HG03097 (cell line): Measurements from ENCODE around the gene BEST2.

Experiments
- ATAC-seq: cut with Tn5 transposase; IDR thresholded peaks from one replicate; pipeline ENCODE4 v1.9.1; 2021; ENCODE audit not compliant: unreplicated experiment, low FRiP score

Gene BEST2

GRCh38 chr19:12727745-12728433 is 23.7 kb upstream of the BEST2 start:
- ATAC-seq, result no peak

DNA sequence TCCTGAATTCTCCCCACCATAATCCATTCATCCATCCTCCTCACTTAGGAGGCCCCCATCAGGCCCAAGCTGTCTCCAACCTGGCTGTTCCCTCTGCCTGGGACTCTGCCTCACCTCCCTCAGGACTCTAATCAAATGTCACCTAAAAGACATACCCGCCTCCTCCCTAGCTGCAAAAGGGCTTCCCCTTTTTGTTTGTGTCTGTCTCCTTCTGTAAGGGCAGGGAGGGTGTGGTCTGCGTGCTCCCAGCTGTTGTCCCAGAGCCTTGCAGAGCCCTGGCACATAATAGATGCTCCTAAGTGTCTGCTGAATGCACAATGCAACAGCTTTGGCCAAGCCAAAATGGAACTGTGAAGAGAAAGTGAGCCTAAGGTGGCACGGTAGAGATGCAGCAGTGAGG is 21.5 kb upstream of the BEST2 start:
- ATAC-seq, result no peak

DNA sequence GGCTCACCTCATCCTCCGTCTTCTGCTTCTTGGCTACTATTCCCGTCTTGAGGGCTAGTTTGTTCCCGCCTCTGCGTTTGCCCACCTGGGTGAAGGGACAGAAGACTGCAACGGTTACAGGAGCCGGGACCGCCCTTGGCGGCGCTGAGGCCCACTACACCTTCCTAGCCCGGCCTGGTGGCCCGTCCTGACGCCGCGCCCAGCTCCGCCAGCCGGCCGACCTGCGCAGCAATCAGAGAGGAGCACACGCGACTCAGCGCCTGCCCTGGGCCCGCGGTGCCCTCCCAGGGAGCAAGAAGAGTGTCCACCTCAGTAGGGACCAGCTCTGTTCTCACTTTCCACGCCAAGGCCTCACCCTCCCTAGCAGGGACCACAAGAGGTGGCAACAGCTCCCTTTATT is 20.3 kb upstream of the BEST2 start:
- ATAC-seq, result no peak

DNA sequence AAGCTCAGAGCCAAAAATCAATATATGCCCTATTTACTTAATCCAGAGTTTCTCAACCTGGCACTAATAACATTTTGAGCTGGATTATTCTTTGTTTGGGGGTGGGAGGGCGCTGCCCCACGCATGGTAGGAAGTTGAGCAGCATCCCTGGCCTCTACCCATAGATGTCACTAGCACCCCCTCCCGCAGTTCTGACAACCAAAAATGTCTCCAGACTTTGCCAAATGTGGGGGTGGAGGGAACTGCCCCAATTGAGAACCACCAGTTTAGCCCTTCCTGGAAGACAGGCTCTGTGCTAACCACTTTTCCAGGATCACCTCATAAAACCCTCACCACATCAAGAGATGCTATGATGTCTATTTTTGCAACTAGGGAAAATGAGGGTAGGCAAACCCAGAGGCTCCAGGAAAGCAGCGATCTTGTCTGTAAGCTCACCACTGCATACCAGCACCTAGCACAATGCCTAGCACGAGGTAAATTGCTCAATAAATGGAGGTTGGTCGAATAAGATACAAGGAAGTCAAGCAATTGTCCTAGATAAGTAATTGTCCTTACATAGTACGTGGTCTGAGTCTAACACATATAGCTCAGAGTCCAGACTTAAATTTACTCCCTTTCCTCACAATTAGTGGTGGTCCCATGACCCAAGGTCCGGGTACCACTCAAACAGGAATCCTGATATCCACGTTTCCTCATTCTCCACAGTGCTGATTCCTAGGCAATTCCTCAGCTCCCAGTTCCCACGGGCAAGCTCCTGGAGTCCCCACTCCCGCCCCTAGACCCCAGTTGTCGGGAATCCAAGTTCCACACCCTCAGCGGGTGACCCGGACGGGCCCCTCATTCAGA is 18.0 kb upstream of the BEST2 start:
- no peak for ATAC-seq

- peak; percentile 65 for ATAC-seq
These were observed 14.4 kb upstream of the BEST2 start, which contains the start of gene GET3 for GRCh38 chr19:12736995-12737834. GET3 (plus strand) TSS chr19:12737497; CDS start chr19:12737506, 9 bp downstream.

- ATAC-seq, result no peak
These were observed 13.7 kb upstream of the BEST2 start for GRCh38 chr19:12737835-12738351.

- ATAC-seq, result no peak
These were observed 6.3 kb upstream of the BEST2 start for GRCh38 chr19:12745166-12745897.

DNA sequence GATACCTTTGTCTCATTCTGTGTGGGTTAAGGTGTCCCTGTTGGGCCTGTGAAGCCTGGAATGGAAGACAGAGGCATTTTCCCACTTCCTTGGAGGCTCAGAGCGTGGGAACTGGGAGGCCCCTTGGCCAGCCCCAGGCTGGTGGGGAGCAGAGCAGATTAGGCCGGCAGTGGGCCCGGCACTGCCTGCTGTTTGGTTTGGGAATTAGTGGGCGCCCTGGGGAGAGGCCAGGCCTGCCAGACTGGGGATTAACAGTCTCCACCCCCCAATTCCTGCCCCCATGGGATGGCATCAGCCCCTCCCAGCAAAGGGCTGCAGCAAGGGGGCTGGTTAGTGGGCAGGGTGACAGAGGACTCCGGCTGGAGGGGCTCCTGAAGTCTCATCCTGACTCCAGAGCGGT is 3.1 kb upstream of the BEST2 start:
- no peak for ATAC-seq

DNA sequence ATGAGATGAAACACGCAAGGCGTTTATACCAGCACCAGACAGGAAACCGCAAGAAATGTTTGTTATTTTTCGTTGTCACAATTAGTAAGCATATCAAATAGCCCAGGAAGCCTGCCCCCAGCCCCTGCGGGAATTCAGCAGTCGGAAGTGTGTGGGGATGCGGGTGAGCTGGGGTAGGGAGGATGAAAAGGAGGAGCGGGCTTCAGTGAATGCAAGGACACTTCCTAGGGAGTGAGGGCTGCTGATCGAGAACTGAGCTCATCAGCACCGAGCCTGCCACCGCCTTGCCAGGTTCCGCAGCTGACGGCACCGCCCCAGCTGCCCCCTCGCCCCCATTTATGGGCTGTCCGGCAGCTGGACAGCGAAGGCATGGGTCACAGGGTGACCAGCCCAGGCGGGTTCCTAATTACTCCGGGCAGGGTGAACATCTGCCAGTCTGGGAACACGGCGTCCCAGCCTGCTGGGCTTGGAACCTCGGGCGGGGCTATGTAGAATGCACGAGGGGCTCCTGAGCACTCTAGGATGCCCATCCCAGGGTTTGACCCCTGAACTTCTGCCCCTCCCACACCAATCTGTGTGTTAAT is 1.6 kb upstream of the BEST2 start:
- no peak for ATAC-seq

DNA sequence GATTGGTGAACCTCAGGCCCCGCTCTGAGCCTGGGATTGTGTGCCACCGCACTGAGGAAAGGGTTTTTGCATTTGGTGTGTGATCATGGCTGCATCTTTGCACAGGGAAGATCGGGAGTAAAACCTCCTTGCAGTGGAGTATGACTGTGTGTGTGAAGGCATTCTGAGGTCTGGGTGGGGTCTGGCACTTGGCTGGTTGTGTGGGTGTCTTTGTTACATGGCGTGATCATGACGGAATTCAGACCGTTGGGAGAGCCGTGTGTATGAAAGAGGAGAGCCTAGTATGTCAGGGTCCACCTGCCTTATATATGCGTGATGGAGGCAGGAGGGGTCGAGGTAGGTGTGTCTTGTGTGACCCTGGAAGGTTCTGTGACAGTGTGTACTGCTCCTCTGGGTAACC is 740 bp upstream of the BEST2 start:
- ATAC-seq, result no peak

- no peak for ATAC-seq
These were observed 628 bp downstream of the BEST2 start for GRCh38 chr19:12752056-12752781.

GRCh38 chr19:12754465-12755196 is 3.0 kb downstream of the BEST2 start:
- no peak for ATAC-seq

GRCh38 chr19:12756150-12756883 is 4.7 kb downstream of the BEST2 start:
- no peak for ATAC-seq

GRCh38 chr19:12757544-12758274 is 6.1 kb downstream of the BEST2 start:
- ATAC-seq, result no peak

- no peak for ATAC-seq
These were observed 8.1 kb downstream of the BEST2 start for GRCh38 chr19:12759686-12760085.

DNA sequence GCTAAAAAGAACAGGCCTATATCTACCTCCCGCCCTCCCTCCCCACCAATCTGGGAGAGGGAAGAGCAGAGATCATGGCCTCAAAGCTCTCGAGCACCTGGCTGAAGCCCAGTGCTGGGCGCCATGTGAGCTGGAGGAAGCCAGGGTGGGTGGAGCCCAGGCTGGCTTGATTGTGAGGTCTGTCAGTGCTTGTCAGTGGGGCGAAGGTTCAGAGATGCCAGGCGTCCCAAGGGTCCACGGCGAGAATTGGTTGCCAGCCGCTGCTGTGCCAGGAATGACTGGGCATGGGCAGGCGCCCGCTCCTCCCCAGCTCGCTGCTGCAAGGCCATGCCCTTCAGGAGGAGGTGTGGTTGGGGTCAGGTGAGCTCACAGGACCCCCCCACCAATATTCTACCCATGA is 11.5 kb downstream of the BEST2 start:
- no peak for ATAC-seq

DNA sequence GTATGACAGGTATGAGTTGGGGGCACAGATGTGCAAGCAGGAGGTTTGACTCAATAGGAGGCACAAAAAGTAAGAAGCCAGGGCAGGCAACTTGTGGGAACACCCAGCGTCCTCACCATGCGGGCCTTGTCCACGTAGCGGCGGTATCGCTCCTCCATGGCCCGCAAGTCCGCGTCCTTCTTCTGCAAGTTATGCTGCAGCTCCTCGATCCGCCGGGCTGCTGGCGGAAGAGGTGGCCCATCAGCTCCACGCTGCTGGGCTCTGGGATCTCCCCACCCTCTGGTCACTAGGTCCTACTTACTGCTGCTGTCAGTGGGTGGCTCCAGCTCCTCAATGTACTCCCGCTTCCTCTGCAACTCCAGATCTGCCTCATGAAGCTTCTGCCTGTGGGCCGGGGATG is 13.1 kb downstream of the BEST2 start:
- no peak for ATAC-seq
